Activated CD8-positive, alpha-beta T cell treated with anti-CD3 and anti-CD28 coated beads for 36 hours (primary cell): ENCODE results near the gene USP22. TPM values are rescaled to one million over a fixed set of nuclear protein-coding genes. Genes with fewer than 3 reads are reported as not detected.

Experiments used
- ATAC-seq: fragments of 200-7000 bp; cut with Tn5 transposase; one replicate; pipeline ENCODE4 v1.10.0; 2021; ENCODE audit warnings: mild to moderate bottlenecking, moderate library complexity
- CTCF ChIA-PET: fragments of 350-600 bp; sonication (Branson Sonifier 250); formaldehyde crosslinking; loops from one replicate; lab custom pipeline; 2021; ENCODE audit warnings: antibody characterized with exemption; lab: Charles Lee
- POLR2A ChIA-PET: fragments of 350-600 bp; sonication (Branson Sonifier 250); formaldehyde crosslinking; loops from one replicate; lab custom pipeline; 2021; ENCODE audit warnings: antibody characterized with exemption; lab: Charles Lee
- DNase-seq: peaks from one replicate; pipeline ENCODE4 v3.0.0-alpha.2; 2020
- H3K27ac Mint-ChIP-seq: one replicate; pipeline ENCODE4 v1.8.0; 2021; ENCODE audit warnings: mild to moderate bottlenecking, mixed read lengths
- H3K27me3 Mint-ChIP-seq: one replicate; pipeline ENCODE4 v1.8.0; 2021; ENCODE audit warnings: mixed read lengths
- H3K36me3 Mint-ChIP-seq: one replicate; pipeline ENCODE4 v1.8.0; 2021; ENCODE audit warnings: low read depth, mixed read lengths
- H3K4me1 Mint-ChIP-seq: one replicate; pipeline ENCODE4 v1.8.0; 2021; ENCODE audit warnings: low read depth, mixed read lengths
- H3K4me3 Mint-ChIP-seq: one replicate; pipeline ENCODE4 v1.8.0; 2021; ENCODE audit warnings: mild to moderate bottlenecking, moderate library complexity, mixed read lengths
- H3K9me3 Mint-ChIP-seq: one replicate; pipeline ENCODE4 v1.8.0; 2021; ENCODE audit warnings: mixed read lengths
- intact Hi-C: fragments of 100-400 bp; cut with micrococcal nuclease; formaldehyde crosslinking; loops from one replicate; pipeline ENCODE4 v1.10.0; 2022
- total RNA-seq, 2 experiments: library from RNA; stranded (reverse); gene quantifications; one replicate each; pipeline ENCODE4 v1.2.3, GENCODE V29; 2021
- TF ChIP-seq, protein P1 (sequence below): fragments of 200-600 bp; IDR thresholded peaks from one replicate; pipeline ENCODE4 v1.8.0; 2022; ENCODE audit warnings: antibody characterized with exemption, mild to moderate bottlenecking

USP22 gene
- total RNA-seq, 2 experiments from 2014 or later, result 149 to 153 TPM

DNA sequence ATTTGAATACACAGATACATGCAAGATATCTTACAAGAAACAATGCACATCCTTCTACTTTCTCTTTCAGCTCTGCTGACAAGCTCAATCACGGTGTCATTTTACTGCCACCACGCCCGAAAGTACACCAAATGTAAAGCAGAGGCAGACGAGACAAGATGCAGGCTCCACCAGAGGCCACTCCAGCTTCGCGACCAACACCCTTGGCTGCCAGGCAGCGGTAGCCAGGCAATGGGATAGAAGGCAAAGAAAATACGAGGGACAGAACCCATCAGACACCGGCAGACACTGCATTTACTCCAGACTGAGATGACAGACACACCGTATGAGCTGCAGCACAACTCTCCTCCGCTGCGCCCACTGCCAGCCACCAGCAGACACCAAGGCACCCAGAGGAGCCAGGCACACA lies 41.0 kb downstream of the USP22 start:
- no peak for DNase-seq

DNA sequence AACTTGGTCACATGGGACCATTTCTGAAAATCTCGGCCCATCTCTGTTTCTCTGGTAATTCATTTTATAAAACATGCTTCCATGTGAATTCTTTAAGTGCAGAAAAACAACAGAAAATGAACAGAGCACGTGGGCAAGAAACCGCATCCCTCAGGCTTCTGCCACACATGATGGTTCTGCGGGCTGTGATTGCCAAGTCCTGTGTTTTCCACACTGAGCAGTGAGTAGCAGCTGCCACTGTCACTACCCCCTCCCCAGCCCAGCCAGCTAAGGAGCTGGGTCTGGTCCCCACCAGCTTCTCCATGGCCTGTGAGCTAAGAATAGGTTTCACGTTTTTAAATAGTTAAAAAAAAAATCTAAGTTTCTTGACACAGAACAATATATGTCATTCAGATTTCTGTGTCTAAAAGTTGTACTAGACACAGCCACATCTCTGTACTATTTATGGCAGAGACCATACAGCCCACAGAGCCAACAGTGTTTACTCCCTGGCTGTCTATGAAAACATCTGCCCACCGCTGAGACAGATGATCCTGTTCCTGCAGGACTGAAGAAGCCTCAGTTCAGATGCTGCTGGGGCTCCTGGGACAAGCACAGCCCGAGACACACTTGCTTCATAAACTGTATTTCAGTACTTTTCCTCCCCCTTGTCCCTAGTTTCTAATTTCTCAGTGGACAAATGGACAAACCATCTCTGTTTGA lies 41.5 kb downstream of the USP22 start:
- H3K36me3 Mint-ChIP-seq, result peaks cover 52% of the 10 kb centered on the region
- ATAC-seq (no peak), DNase-seq (peak; percentile 20)
- intact Hi-C loops, result no loop called here
- CTCF ChIA-PET, result interaction anchor here (1.5 kb wide), 1 partner anchor 8 kb away, joined by 5 read pairs; no protein-coding TSS in a partner anchor
- H3K27ac Mint-ChIP-seq, result peak overlapping the region; percentile 63
- H3K27me3 Mint-ChIP-seq, result no peaks in the 10 kb centered on the region
- no peak overlapping the region for H3K4me3 Mint-ChIP-seq
- TF ChIP-seq, protein P1, sequence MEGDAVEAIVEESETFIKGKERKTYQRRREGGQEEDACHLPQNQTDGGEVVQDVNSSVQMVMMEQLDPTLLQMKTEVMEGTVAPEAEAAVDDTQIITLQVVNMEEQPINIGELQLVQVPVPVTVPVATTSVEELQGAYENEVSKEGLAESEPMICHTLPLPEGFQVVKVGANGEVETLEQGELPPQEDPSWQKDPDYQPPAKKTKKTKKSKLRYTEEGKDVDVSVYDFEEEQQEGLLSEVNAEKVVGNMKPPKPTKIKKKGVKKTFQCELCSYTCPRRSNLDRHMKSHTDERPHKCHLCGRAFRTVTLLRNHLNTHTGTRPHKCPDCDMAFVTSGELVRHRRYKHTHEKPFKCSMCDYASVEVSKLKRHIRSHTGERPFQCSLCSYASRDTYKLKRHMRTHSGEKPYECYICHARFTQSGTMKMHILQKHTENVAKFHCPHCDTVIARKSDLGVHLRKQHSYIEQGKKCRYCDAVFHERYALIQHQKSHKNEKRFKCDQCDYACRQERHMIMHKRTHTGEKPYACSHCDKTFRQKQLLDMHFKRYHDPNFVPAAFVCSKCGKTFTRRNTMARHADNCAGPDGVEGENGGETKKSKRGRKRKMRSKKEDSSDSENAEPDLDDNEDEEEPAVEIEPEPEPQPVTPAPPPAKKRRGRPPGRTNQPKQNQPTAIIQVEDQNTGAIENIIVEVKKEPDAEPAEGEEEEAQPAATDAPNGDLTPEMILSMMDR, result no peak
- POLR2A ChIA-PET, result interaction anchor here (1.4 kb wide), 1 partner anchor 8 kb away, joined by 3 read pairs; no protein-coding TSS in a partner anchor
- H3K9me3 Mint-ChIP-seq, result no peaks in the 10 kb centered on the region
- H3K4me1 Mint-ChIP-seq, result peaks cover 48% of the 10 kb centered on the region

More for the DNA sequence above, 41.0 kb downstream of the USP22 start:
- Mint-ChIP-seq H3K4me1 (peaks cover 48% of the 10 kb centered on the region), H3K4me3 (no peak overlapping the region), H3K27me3 (no peaks in the 10 kb centered on the region), H3K27ac (peak overlapping the region; percentile 63), H3K9me3 (no peaks in the 10 kb centered on the region), H3K36me3 (peaks cover 55% of the 10 kb centered on the region)
- no peak for ATAC-seq
- ChIA-PET CTCF (interaction anchor here (1.5 kb wide), 1 partner anchor 8 kb away, joined by 5 read pairs; no protein-coding TSS in a partner anchor), POLR2A (interaction anchor here (1.4 kb wide), 1 partner anchor 8 kb away, joined by 3 read pairs; no protein-coding TSS in a partner anchor)
- intact Hi-C loops, result no loop called here
- TF ChIP-seq, protein P1, result no peak

DNA sequence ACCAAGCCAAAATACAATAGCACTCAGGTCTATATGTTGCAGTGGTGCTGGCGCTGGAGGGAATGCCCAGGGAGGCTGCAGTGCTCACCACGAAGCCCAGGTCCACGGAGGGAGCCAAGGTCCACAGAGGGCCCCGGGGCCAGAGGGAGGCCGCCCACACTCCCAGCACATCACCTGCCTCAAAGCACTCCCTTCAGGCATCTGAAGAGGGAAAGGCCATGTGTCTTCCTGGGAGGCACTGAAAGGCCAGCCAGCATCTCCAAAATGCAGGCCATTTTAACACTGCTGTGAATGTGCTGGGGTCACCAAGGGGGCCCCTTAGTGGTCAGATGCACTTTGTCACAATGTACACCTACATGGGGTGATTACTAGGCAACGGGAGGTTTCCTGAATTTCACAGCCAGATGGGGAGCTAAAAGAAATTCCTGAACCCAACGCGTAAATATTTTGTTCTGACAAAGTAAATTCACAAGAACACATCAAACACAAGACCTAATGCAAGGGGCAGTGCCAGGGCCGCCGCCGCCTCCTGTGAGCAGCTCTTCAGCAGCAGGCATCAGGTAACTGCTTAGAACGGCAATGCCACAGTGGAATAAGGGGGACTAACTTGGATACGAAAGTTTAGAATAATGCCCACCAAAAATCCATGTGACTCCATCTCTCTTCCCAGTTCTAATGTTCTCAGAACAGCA lies 42.8 kb downstream of the USP22 start:
- Mint-ChIP-seq H3K27ac (peak overlapping the region; percentile 40), H3K36me3 (peaks cover 40% of the 10 kb centered on the region), H3K4me3 (no peak overlapping the region), H3K4me1 (peaks cover 46% of the 10 kb centered on the region), H3K27me3 (no peaks in the 10 kb centered on the region), H3K9me3 (no peaks in the 10 kb centered on the region)
- TF ChIP-seq, protein P1, result no peak
- intact Hi-C loops, result no loop called here
- no peak for ATAC-seq
- DNase-seq, result no peak
- CTCF ChIA-PET, result interaction anchor here (0.6 kb wide), 2 partner anchors 44 to 728 kb away, joined by 3 to 4 read pairs; no protein-coding TSS in a partner anchor
- POLR2A ChIA-PET, result interaction anchor here (0.6 to 1.3 kb wide), 2 partner anchors 31 to 43 kb away, joined by 3 to 6 read pairs; partner anchors contain the start of gene USP22

DNA sequence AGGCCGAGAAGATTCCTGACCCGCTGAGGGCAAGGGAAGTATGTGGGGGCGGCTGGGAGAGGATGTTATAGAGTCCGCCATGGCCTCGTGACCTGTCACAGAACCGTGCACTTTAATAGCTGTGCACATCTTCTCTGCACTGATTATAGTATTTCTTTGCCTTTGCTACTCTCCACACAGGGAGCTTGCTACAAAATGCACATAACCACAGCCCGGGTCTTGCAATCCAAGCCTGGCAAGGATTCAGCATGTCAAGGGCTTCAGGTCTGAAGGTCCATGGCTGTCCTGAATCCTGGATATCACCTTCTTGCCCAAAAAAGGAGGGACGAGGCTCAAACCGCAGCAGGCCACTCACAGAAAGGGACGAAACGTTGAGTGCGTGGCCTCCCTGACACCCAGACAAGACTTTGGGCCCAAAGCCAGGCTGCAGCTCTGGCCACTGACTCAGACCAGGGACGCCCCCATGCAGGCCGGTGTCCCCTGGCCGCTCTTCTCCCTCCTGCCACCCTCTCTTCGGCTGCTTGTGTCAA lies 43.7 kb downstream of the USP22 start:
- ATAC-seq, result peak; percentile 38

More for the DNA sequence above, 43.7 kb downstream of the USP22 start:
- intact Hi-C loops, result no loop called here
- H3K27me3 Mint-ChIP-seq, result no peaks in the 10 kb centered on the region
- peak overlapping the region; percentile 40 for H3K27ac Mint-ChIP-seq
- TF ChIP-seq, protein P1, result no peak
- H3K4me3 Mint-ChIP-seq, result no peak overlapping the region
- peaks cover 31% of the 10 kb centered on the region for H3K36me3 Mint-ChIP-seq
- H3K9me3 Mint-ChIP-seq, result no peaks in the 10 kb centered on the region
- ChIA-PET CTCF (interaction anchor here (0.6 kb wide), 2 partner anchors 45 to 727 kb away, joined by 3 to 4 read pairs; no protein-coding TSS in a partner anchor), POLR2A (interaction anchor here (1.3 kb wide), 1 partner anchor 44 kb away, joined by 6 read pairs; the partner anchor contains the start of gene USP22)
- DNase-seq, result peak; percentile 21
- H3K4me1 Mint-ChIP-seq, result peaks cover 46% of the 10 kb centered on the region
